Colonic mucosa (tissue), 4 donors: ENCODE measurements around the gene SLC15A3. TPM values are rescaled to one million over a fixed set of nuclear protein-coding genes. Genes with fewer than 3 reads are reported as not detected.

Source experiments
- DNase-seq: peaks from one replicate; pipeline ENCODE4 v3.0.0-alpha.2; 2020
- H3K27ac ChIP-seq: fragments of 200-600 bp; one replicate; pipeline ENCODE4 v1.8.0; 2021
- H3K27me3 ChIP-seq: fragments of 200-600 bp; one replicate; pipeline ENCODE4 v1.8.0; 2021
- H3K36me3 ChIP-seq: fragments of 200-600 bp; one replicate; pipeline ENCODE4 v1.8.0; 2021
- H3K4me1 ChIP-seq: fragments of 200-600 bp; one replicate; pipeline ENCODE4 v1.8.0; 2021; ENCODE audit warnings: mild to moderate bottlenecking
- H3K4me3 ChIP-seq: fragments of 200-600 bp; one replicate; pipeline ENCODE4 v1.8.0; 2021
- H3K9ac ChIP-seq, 2 donors: one replicate each; pipeline ENCODE4 v1.7.0; 2013; ENCODE audit warnings: control low read depth in 2 of 2, low read depth in 2 of 2, low read length in 2 of 2
- H3K9me3 ChIP-seq: fragments of 200-600 bp; one replicate; pipeline ENCODE4 v1.8.0; 2021
- intact Hi-C: fragments of 100-400 bp; cut with DNase I; formaldehyde crosslinking; loops from one replicate; pipeline ENCODE4 v1.14.1; 2022
- total RNA-seq, 2 donors: library from RNA; stranded (reverse); fragmentation: NEBNext Ultra II Directional in 1 of 2; extraction: Animal tissue kit (Norgen Biotek cat#: 25700) in 1 of 2; gene quantifications; one replicate each; pipeline ENCODE4 v1.2.1, GENCODE V29; 2021
- TF ChIP-seq, protein P1 (sequence below): fragments of 200-600 bp; IDR thresholded peaks from one replicate; pipeline ENCODE4 v1.8.0; 2022; ENCODE audit warnings: antibody characterized with exemption, mild to moderate bottlenecking
- donor health status: healthy.
- donor health status: DM: no; HTN: no; CAD: no.
- donor health status: DM: no; HTN: no; CAD: no.

SLC15A3 gene
- total RNA-seq, 2 donors from 2014 or later = 6.6 to 14.4 TPM

DNA sequence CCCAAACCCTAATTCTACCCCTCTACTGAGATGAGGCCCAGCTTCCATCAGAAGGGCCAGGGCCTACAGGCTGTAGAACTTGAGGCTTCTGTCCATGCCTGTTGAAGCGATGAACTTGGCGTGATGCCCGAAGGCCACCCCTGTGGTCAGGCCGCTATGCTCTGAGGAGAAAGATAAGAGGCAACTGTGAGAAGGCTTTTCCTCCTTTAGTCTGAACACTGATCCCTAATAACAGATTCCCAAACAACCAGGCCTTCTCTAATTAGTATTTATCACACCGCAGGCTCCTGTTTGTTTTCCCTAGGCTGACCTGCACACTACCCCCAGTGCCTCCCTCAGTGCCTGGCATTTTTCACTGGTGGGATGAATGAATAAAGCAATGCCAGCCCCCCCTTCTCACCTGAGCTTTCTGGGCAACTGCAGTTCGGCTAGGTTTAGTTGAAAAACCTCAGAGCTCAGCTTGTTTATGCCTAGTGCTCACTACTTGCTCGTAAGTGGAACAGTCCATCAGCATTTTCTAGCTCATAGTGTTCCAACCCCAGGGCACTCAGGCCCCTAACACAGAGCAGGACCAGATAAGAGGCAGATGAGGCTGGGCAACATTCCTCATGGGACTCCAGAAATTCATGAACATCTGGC, 60.8 kb downstream of the SLC15A3 start:
- no peak for DNase-seq
- no peaks in the 10 kb centered on the region for H3K27me3 ChIP-seq
- H3K36me3 ChIP-seq = peaks cover 4% of the 10 kb centered on the region
- no peak overlapping the region for H3K9ac ChIP-seq
- H3K27ac ChIP-seq = no peak overlapping the region
- no peak overlapping the region for H3K4me3 ChIP-seq
- intact Hi-C loops = loop anchor here (5.0 kb wide), 1 partner anchor 59 kb away; no protein-coding TSS in a partner anchor
- H3K4me1 ChIP-seq = no peaks in the 10 kb centered on the region
- no peaks in the 10 kb centered on the region for H3K9me3 ChIP-seq
- TF ChIP-seq, protein P1, sequence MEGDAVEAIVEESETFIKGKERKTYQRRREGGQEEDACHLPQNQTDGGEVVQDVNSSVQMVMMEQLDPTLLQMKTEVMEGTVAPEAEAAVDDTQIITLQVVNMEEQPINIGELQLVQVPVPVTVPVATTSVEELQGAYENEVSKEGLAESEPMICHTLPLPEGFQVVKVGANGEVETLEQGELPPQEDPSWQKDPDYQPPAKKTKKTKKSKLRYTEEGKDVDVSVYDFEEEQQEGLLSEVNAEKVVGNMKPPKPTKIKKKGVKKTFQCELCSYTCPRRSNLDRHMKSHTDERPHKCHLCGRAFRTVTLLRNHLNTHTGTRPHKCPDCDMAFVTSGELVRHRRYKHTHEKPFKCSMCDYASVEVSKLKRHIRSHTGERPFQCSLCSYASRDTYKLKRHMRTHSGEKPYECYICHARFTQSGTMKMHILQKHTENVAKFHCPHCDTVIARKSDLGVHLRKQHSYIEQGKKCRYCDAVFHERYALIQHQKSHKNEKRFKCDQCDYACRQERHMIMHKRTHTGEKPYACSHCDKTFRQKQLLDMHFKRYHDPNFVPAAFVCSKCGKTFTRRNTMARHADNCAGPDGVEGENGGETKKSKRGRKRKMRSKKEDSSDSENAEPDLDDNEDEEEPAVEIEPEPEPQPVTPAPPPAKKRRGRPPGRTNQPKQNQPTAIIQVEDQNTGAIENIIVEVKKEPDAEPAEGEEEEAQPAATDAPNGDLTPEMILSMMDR = no peak

DNA sequence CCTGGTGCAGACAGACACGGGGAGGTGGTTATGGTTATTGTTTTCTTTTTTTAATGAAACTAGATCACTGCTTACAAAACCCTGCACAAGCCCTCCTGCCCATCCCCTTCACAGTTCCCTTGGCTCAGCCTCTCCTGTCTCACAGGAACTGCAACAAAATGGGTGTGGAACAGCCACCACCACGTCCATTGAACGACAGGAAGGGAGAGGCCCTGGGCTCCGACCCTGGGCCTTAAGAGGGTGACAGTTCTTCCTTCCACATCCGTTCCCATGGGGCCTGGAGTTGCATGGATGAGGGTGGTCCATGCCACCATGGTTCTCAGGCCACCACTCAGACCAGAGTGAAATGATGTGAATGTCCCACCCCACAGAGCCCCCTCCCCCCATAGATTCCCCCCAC, 61.3 kb downstream of the SLC15A3 start:
- H3K9me3 ChIP-seq = no peaks in the 10 kb centered on the region
- H3K27me3 ChIP-seq = no peaks in the 10 kb centered on the region
- H3K4me1 ChIP-seq = no peaks in the 10 kb centered on the region
- no peak overlapping the region for H3K27ac ChIP-seq
- no peaks in the 10 kb centered on the region for H3K36me3 ChIP-seq
- H3K4me3 ChIP-seq = no peak overlapping the region
- intact Hi-C loops = loop anchor here (5.0 kb wide), 1 partner anchor 58 kb away; no protein-coding TSS in a partner anchor
- TF ChIP-seq, protein P1 = no peak
- DNase-seq = no peak
- no peak overlapping the region for H3K9ac ChIP-seq

DNA sequence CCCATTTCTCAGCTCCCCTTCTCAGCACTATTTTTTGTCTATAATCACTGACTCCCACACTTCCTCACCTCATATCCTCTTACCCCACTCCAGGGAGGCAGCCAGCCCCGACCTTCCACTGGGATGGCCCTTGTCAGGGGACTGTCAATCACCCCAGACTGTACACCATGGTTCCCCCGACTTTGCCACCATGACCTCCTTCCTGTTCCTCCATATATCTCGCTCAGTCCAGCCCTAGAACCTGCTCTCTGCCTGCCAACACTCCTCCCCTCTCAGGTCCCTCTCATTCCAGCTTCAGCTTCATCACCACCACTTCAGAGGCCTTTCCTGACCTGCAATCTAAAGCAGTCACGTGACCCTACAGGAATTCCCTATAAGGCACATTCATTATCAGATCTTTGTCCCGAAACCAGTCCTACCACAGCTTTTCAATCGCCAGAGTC, 62.1 kb downstream of the SLC15A3 start:
- intact Hi-C loops = loop anchor here (5.0 kb wide), 1 partner anchor 58 kb away; no protein-coding TSS in a partner anchor
- Histone ChIP-seq H3K9ac (no peak overlapping the region), H3K36me3 (no peaks in the 10 kb centered on the region), H3K9me3 (no peaks in the 10 kb centered on the region), H3K4me3 (no peak overlapping the region), H3K4me1 (no peaks in the 10 kb centered on the region), H3K27ac (no peak overlapping the region), H3K27me3 (no peaks in the 10 kb centered on the region)
- TF ChIP-seq, protein P1 = no peak
- no peak for DNase-seq

DNA sequence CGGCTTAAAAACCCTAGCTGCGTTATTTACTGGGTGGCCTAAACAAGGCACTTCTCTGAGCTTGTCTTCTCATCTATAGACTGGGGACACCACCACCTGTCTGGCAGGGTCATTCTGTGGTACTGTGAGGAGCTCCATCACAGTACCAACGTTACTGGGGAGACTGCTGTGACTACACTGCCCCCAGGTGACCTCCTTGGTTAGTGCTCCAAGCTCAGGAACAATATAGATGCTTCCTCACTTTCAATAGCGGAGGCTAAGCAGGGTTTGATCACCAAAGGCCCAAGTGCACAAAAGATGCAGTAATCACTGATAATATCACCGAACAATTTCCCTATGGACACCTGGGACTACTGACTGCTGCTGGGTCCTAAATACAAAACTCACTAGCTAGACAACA, 64.4 kb downstream of the SLC15A3 start:
- TF ChIP-seq, protein P1 = peak; percentile 54
- Histone ChIP-seq H3K4me1 (no peaks in the 10 kb centered on the region), H3K4me3 (no peak overlapping the region), H3K9me3 (no peaks in the 10 kb centered on the region), H3K36me3 (no peaks in the 10 kb centered on the region), H3K27me3 (no peaks in the 10 kb centered on the region), H3K27ac (no peak overlapping the region), H3K9ac (no peak overlapping the region)
- intact Hi-C loops = no loop called here
- DNase-seq = peak; percentile 64

Other genes with a start within 250 kb of the SLC15A3 start
- gene MS4A18, start 227.5 kb downstream of the SLC15A3 start, total RNA-seq = not detected
- under 1 TPM in 1 of 2 donors, not detected in 1; 0.13 TPM for gene MS4A15, start 195.3 kb downstream of the SLC15A3 start, total RNA-seq
- under 1 TPM; 0.10 to 0.66 TPM for gene MS4A10, start 166.8 kb downstream of the SLC15A3 start, total RNA-seq
- gene CCDC86, start 110.1 kb downstream of the SLC15A3 start, total RNA-seq = 10 to 100 TPM; 10.9 to 32.1 TPM
- 1 to 10 TPM; 3.7 to 4.7 TPM for gene PTGDR2, start 96.2 kb downstream of the SLC15A3 start, total RNA-seq
- gene ZP1, start 84.6 kb downstream of the SLC15A3 start, total RNA-seq = under 1 TPM in 1 of 2 donors, not detected in 1; 0.35 TPM
- 100 to 1,000 TPM in 1 of 2 donors, 10 to 100 TPM in 1; 59.3 to 172 TPM for gene PRPF19, start 45.6 kb downstream of the SLC15A3 start, total RNA-seq
- 10 to 100 TPM; 35.0 to 53.4 TPM for gene TMEM109, start 38.0 kb downstream of the SLC15A3 start, total RNA-seq
- 10 to 100 TPM; 12.3 to 20.7 TPM for gene TMEM132A, start 27.7 kb downstream of the SLC15A3 start, total RNA-seq
- 1 to 10 TPM; 3.0 to 3.8 TPM for gene CD6, start 19.5 kb upstream of the SLC15A3 start, total RNA-seq
- 1 to 10 TPM; 2.1 to 2.4 TPM for gene CD5, start 150.3 kb upstream of the SLC15A3 start, total RNA-seq
- 10 to 100 TPM; 26.8 to 35.4 TPM for gene VPS37C, start 209.2 kb upstream of the SLC15A3 start, total RNA-seq